Psoas muscle (tissue), 8 donors: Measurements from ENCODE around the gene DPP10. TPM values are rescaled to one million over a fixed set of nuclear protein-coding genes. Genes with fewer than 3 reads are reported as not detected.

Experiments used
- ATAC-seq, 4 donors: fragments of 200-7000 bp; cut with Tn5 transposase; one replicate each; pipeline ENCODE4 v1.9.1; 2020; ENCODE audit warnings: moderate library complexity in 3 of 4, mild to moderate bottlenecking in 2 of 4
- DNase-seq, 2 donors: peaks; one replicate each; pipeline ENCODE4 v3.0.0-alpha.2; 2020
- H3K27ac ChIP-seq: fragments of 200-600 bp; one replicate; pipeline ENCODE4 v1.8.0; 2022
- H3K27me3 ChIP-seq, 3 donors: fragments of 200-600 bp in 1 of 3; one replicate each; pipeline versions ENCODE4 v1.6.1 to v1.8.0; 2013 to 2022; ENCODE audit warnings: low read length in 2 of 3, mild to moderate bottlenecking in 2 of 3, moderate library complexity in 1 of 3; ENCODE audit not compliant: insufficient read depth in 3 of 3
- H3K36me3 ChIP-seq, 2 donors: fragments of 200-600 bp in 1 of 2; one replicate each; pipeline versions ENCODE4 v1.6.1 to v1.8.0; 2013 to 2022; ENCODE audit warnings: low read depth in 1 of 2, mild to moderate bottlenecking in 1 of 2, moderate library complexity in 1 of 2; ENCODE audit not compliant: insufficient read depth in 1 of 2
- H3K4me1 ChIP-seq: fragments of 200-600 bp; one replicate; pipeline ENCODE4 v1.8.0; 2022
- H3K4me3 ChIP-seq: fragments of 200-600 bp; one replicate; pipeline ENCODE4 v1.8.0; 2022; ENCODE audit warnings: mild to moderate bottlenecking
- H3K9me3 ChIP-seq: fragments of 200-600 bp; one replicate; pipeline ENCODE4 v1.8.0; 2022
- WGBS, 3 donors: extraction: QIAGEN DNeasy Blood & Tissue Kit; methylation state at CpG; one replicate each; pipeline versions ENCODE4 v1.1.6 to v1.1.7; 2013; 5-methylcytosine and 5-hydroxymethylcytosine counted together
- intact Hi-C, 2 donors: fragments of 100-400 bp; cut with DNase I; formaldehyde crosslinking; loops; one replicate each; pipeline versions ENCODE4 v1.11.0 to v1.14.2; 2022
- polyA plus RNA-seq, 3 donors: library from polyadenylated mRNA; stranded (reverse); fragments of 200-250 nt; gene quantifications; one replicate each; pipeline ENCODE4 v1.2.3, GENCODE V29; 2013
- total RNA-seq, 4 donors: library from RNA; stranded (reverse); fragmentation: NEBNext Ultra II Directional in 2 of 4; extraction: Animal tissue kit (Norgen Biotek cat#: 25700) in 2 of 4; gene quantifications; one replicate each; pipeline versions ENCODE4 v1.2.1 to v1.2.4, GENCODE V29; 2021 to 2023
- TF ChIP-seq, protein P1 (sequence below): fragments of 200-600 bp; IDR thresholded peaks from one replicate; pipeline ENCODE4 v1.8.0; 2022; ENCODE audit warnings: antibody characterized with exemption
- donor health status: healthy with polysubstance abuse.
- donor health status: DM: no; HTN: no; CAD: no; lungs with moderate emphysema.
- donor health status: Bipolar disorder and iron deficiency.
- donor health status: healthy.
- donor health status: DM: yes; HTN: yes; CAD: no.
- donor health status: DM: no; HTN: no; CAD: no.
- donor health status: DM: no; HTN: no; CAD: no.
- donor health status: DM: yes; HTN: yes; CAD: no.

The DPP10 gene
- total and polyA plus RNA-seq, 7 donors: 0.01 to 0.11 TPM; not detected in 5

DNA sequence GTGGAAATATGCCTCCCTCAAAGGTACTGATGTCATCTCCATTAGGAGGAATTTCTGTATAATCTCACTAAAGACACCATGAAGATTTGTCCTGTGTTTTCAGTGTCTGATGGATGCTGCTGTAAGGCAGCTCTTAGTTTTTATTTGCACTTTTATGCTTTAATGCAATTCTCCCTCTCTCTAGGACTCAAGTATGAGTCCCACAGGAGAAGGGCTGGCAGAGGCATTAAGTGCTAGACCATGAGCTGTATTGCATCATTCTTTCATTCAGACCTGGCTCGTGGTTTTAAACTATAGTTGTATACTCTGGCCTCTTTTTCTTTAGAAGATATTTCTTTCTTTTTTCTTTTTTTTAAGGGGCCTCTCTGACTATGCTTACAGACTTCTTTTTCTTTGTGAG, 805.6 kb downstream of the DPP10 start:
- Histone ChIP-seq H3K9me3 (no peaks in the 10 kb centered on the region), H3K36me3 (no peaks in the 10 kb centered on the region), H3K4me1 (no peaks in the 10 kb centered on the region), H3K4me3 (no peak overlapping the region), H3K27ac (no peak overlapping the region), H3K27me3 (no peaks in the 10 kb centered on the region)
- intact Hi-C loops: no loop called here
- TF ChIP-seq, protein P1, sequence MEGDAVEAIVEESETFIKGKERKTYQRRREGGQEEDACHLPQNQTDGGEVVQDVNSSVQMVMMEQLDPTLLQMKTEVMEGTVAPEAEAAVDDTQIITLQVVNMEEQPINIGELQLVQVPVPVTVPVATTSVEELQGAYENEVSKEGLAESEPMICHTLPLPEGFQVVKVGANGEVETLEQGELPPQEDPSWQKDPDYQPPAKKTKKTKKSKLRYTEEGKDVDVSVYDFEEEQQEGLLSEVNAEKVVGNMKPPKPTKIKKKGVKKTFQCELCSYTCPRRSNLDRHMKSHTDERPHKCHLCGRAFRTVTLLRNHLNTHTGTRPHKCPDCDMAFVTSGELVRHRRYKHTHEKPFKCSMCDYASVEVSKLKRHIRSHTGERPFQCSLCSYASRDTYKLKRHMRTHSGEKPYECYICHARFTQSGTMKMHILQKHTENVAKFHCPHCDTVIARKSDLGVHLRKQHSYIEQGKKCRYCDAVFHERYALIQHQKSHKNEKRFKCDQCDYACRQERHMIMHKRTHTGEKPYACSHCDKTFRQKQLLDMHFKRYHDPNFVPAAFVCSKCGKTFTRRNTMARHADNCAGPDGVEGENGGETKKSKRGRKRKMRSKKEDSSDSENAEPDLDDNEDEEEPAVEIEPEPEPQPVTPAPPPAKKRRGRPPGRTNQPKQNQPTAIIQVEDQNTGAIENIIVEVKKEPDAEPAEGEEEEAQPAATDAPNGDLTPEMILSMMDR: no peak
- WGBS, 3 donors: 33 to 48% (median 33%) methylated on average over 1 of the region's 1 CpG
- DNase-seq: no peak
- ATAC-seq: no peak

DNA sequence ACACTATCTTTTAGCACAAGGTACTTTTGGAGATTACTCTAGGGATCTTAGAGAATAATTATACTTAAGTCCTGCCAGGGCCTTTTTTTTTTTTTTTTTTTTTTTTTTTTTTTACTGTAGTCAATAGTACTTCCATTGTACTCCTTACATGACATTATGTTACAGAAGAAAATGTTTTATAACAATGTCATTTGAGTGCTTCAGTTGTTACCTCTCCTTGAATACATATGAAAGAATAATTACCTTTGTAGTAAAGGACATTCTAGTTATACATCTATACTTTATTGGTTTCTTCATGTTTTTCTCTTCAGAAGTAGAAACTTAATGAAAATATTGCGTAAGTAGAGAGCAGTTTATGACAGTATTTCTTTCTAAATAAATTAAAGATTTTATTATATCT, 834.9 kb downstream of the DPP10 start:
- no peak overlapping the region for H3K4me3 ChIP-seq

DNA sequence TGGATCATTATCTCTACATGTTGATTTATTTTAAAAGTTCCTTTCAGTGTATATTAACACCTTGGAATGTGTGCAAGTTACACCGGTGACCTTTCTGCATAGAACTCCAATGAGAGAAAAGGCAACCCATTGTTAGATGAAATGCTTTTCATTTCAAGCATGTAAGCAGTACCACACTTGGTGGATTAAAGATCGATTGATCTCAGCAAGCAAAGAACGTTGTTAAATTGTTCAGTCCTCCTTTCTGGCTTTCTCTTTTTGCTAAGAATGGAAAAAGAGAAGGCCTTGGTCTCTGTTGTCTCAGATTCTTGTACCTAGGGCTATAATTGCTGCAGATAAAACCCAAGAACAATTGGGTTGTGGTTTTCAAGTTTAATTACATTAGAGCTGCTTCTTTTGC, 843.0 kb downstream of the DPP10 start:
- TF ChIP-seq, protein P1: no peak
- H3K36me3 ChIP-seq: no peaks in the 10 kb centered on the region
- H3K27me3 ChIP-seq: no peaks in the 10 kb centered on the region
- ATAC-seq (no peak), DNase-seq (no peak)
- H3K9me3 ChIP-seq: no peaks in the 10 kb centered on the region
- no peak overlapping the region for H3K27ac ChIP-seq
- H3K4me3 ChIP-seq: no peak overlapping the region
- intact Hi-C loops: no loop called here
- 46% methylated on average over 3 of the region's 3 CpGs for WGBS, 3 donors
- no peaks in the 10 kb centered on the region for H3K4me1 ChIP-seq

More for the DNA sequence above, 834.9 kb downstream of the DPP10 start:
- H3K4me1 ChIP-seq: no peaks in the 10 kb centered on the region
- DNase-seq (no peak), ATAC-seq (no peak)
- no peaks in the 10 kb centered on the region for H3K36me3 ChIP-seq
- TF ChIP-seq, protein P1: no peak
- intact Hi-C loops: no loop called here
- H3K27me3 ChIP-seq: no peaks in the 10 kb centered on the region
- no peak overlapping the region for H3K27ac ChIP-seq
- WGBS, 3 donors: 88 to 98% (median 90%) methylated on average over 1 of the region's 1 CpG
- H3K9me3 ChIP-seq: no peaks in the 10 kb centered on the region

GRCh38 chr2:115290478-115290877, 848.0 kb downstream of the DPP10 start:
- H3K27me3 ChIP-seq: no peaks in the 10 kb centered on the region
- no peak overlapping the region for H3K4me3 ChIP-seq
- no peaks in the 10 kb centered on the region for H3K36me3 ChIP-seq
- TF ChIP-seq, protein P1: no peak
- 77 to 90% (median 79%) methylated on average over 1 of the region's 1 CpG for WGBS, 3 donors
- H3K9me3 ChIP-seq: no peaks in the 10 kb centered on the region
- DNase-seq: no peak
- no peak for ATAC-seq
- intact Hi-C loops: no loop called here
- no peaks in the 10 kb centered on the region for H3K4me1 ChIP-seq
- H3K27ac ChIP-seq: no peak overlapping the region

GRCh38 chr2:115292742-115293141, 850.3 kb downstream of the DPP10 start:
- no peak for ATAC-seq
- 64 to 76% (median 72%) methylated on average over 3 of the region's 3 CpGs for WGBS, 3 donors

More at GRCh38 chr2:115292742-115293141, 850.3 kb downstream of the DPP10 start:
- H3K4me3 ChIP-seq: no peak overlapping the region
- TF ChIP-seq, protein P1: no peak
- H3K4me1 ChIP-seq: no peaks in the 10 kb centered on the region
- no peak for DNase-seq
- intact Hi-C loops: no loop called here
- H3K27me3 ChIP-seq: no peaks in the 10 kb centered on the region
- H3K27ac ChIP-seq: no peak overlapping the region
- no peaks in the 10 kb centered on the region for H3K36me3 ChIP-seq
- no peaks in the 10 kb centered on the region for H3K9me3 ChIP-seq
